ENCODE results near the gene SLC66A1. TPM values are rescaled to one million over a fixed set of nuclear protein-coding genes. Genes with fewer than 3 reads are reported as not detected.
"Not testable (repeated sequence)": the region's sequence is repeated elsewhere in the genome, so short reads cannot be mapped to it uniquely, and the experiment has no call there.

The SLC66A1 gene
- total RNA-seq, 1 experiment from 2014 or later = 29.5 TPM

GRCh38 chr1:19287436-19288185, 24.5 kb upstream of the SLC66A1 start:
- no peak for DNase-seq
- Histone ChIP-seq H3K27me3 (ENCODE audit: control insufficient read depth, insufficient read depth, low read length) (peaks cover 13% of the 10 kb centered on the region), H3K4me3 (ENCODE audit: insufficient read depth, low read depth, low read length) (no peak overlapping the region), H3K36me3 (replicated peaks; ENCODE audit: control insufficient read depth, insufficient read depth, low read length) (no peaks in the 10 kb centered on the region)

- Histone ChIP-seq H3K27me3 (ENCODE audit: control insufficient read depth, insufficient read depth, low read length) (peaks cover 13% of the 10 kb centered on the region), H3K4me3 (ENCODE audit: insufficient read depth, low read depth, low read length) (peak within 1 kb of the TSS; percentile 38)
- peak; percentile 90 for DNase-seq
- H3K36me3 ChIP-seq (replicated peaks; ENCODE audit: control insufficient read depth, insufficient read depth, low read length) = not testable (repeated sequence)
Measured at GRCh38 chr1:19288324-19289241, 23.5 kb upstream of the SLC66A1 start, which contains the start of gene AKR7A3. Gene AKR7A3 (minus strand): TSS chr1:19288770. CDS start chr1:19288709, 61 bp downstream.

GRCh38 chr1:19289244-19289643, 22.9 kb upstream of the SLC66A1 start:
- Histone ChIP-seq H3K27me3 (ENCODE audit: control insufficient read depth, insufficient read depth, low read length) (peaks cover 13% of the 10 kb centered on the region), H3K4me3 (ENCODE audit: insufficient read depth, low read depth, low read length) (peak overlapping the region; percentile 38; the same call in 1 of the 2 replicates), H3K36me3 (replicated peaks; ENCODE audit: control insufficient read depth, insufficient read depth, low read length) (no peaks in the 10 kb centered on the region)
- DNase-seq = no peak

- Histone ChIP-seq H3K4me3 (ENCODE audit: insufficient read depth, low read depth, low read length) (no peak overlapping the region), H3K27me3 (ENCODE audit: control insufficient read depth, insufficient read depth, low read length) (peaks cover 1% of the 10 kb centered on the region; the same call in 1 of the 2 replicates), H3K36me3 (replicated peaks; ENCODE audit: control insufficient read depth, insufficient read depth, low read length) (no peaks in the 10 kb centered on the region)
- DNase-seq = no peak
Measured at GRCh38 chr1:19294638-19295037, 17.5 kb upstream of the SLC66A1 start.

GRCh38 chr1:19300211-19300610, 11.9 kb upstream of the SLC66A1 start:
- no peaks in the 10 kb centered on the region for H3K27me3 ChIP-seq (ENCODE audit: control insufficient read depth, insufficient read depth, low read length)
- no peak overlapping the region for H3K4me3 ChIP-seq (ENCODE audit: insufficient read depth, low read depth, low read length)
- no peak for DNase-seq
- H3K36me3 ChIP-seq (replicated peaks; ENCODE audit: control insufficient read depth, insufficient read depth, low read length) = peaks cover 9% of the 10 kb centered on the region

- H3K36me3 ChIP-seq (replicated peaks; ENCODE audit: control insufficient read depth, insufficient read depth, low read length) = peaks cover 17% of the 10 kb centered on the region
- not testable (repeated sequence) for H3K27me3 ChIP-seq (ENCODE audit: control insufficient read depth, insufficient read depth, low read length); H3K4me3 ChIP-seq (ENCODE audit: insufficient read depth, low read depth, low read length); DNase-seq
Measured at GRCh38 chr1:19304081-19304480, 8.0 kb upstream of the SLC66A1 start.

GRCh38 chr1:19305880-19306279, 6.2 kb upstream of the SLC66A1 start:
- DNase-seq = peak; percentile 23
- Histone ChIP-seq H3K27me3 (ENCODE audit: control insufficient read depth, insufficient read depth, low read length) (no peaks in the 10 kb centered on the region; the same call in 1 of the 2 replicates), H3K4me3 (ENCODE audit: insufficient read depth, low read depth, low read length) (no peak overlapping the region), H3K36me3 (replicated peaks; ENCODE audit: control insufficient read depth, insufficient read depth, low read length) (peaks cover 17% of the 10 kb centered on the region)

- no peak for DNase-seq
- H3K27me3 ChIP-seq (ENCODE audit: control insufficient read depth, insufficient read depth, low read length) = peaks cover 3% of the 10 kb centered on the region; the same call in 1 of the 2 replicates
- H3K36me3 ChIP-seq (replicated peaks; ENCODE audit: control insufficient read depth, insufficient read depth, low read length) = peaks cover 17% of the 10 kb centered on the region
- H3K4me3 ChIP-seq (ENCODE audit: insufficient read depth, low read depth, low read length) = no peak overlapping the region
Measured at GRCh38 chr1:19306941-19307340, 5.2 kb upstream of the SLC66A1 start.

- DNase-seq = no peak
- H3K36me3 ChIP-seq (replicated peaks; ENCODE audit: control insufficient read depth, insufficient read depth, low read length) = peaks cover 17% of the 10 kb centered on the region
Measured at GRCh38 chr1:19307794-19308508, 4.2 kb upstream of the SLC66A1 start.

GRCh38 chr1:19308509-19308907, 3.6 kb upstream of the SLC66A1 start:
- Histone ChIP-seq H3K27me3 (ENCODE audit: control insufficient read depth, insufficient read depth, low read length) (peaks cover 3% of the 10 kb centered on the region; the same call in 1 of the 2 replicates), H3K4me3 (ENCODE audit: insufficient read depth, low read depth, low read length) (no peak overlapping the region), H3K36me3 (replicated peaks; ENCODE audit: control insufficient read depth, insufficient read depth, low read length) (peaks cover 13% of the 10 kb centered on the region)
- peak; percentile 19 for DNase-seq

More at GRCh38 chr1:19307794-19308508, 4.2 kb upstream of the SLC66A1 start:
- Histone ChIP-seq H3K27me3 (ENCODE audit: control insufficient read depth, insufficient read depth, low read length) (peaks cover 3% of the 10 kb centered on the region; the same call in 1 of the 2 replicates), H3K4me3 (ENCODE audit: insufficient read depth, low read depth, low read length) (no peak overlapping the region)

GRCh38 chr1:19309123-19309813, 2.9 kb upstream of the SLC66A1 start:
- peaks cover 7% of the 10 kb centered on the region for H3K36me3 ChIP-seq (replicated peaks; ENCODE audit: control insufficient read depth, insufficient read depth, low read length)
- H3K4me3 ChIP-seq (ENCODE audit: insufficient read depth, low read depth, low read length) = no peak overlapping the region
- H3K27me3 ChIP-seq (ENCODE audit: control insufficient read depth, insufficient read depth, low read length) = peaks cover 3% of the 10 kb centered on the region; the same call in 1 of the 2 replicates
- peak; percentile 15 for DNase-seq

- peak; percentile 6 for DNase-seq
- Histone ChIP-seq H3K36me3 (replicated peaks; ENCODE audit: control insufficient read depth, insufficient read depth, low read length) (peaks cover 7% of the 10 kb centered on the region), H3K27me3 (ENCODE audit: control insufficient read depth, insufficient read depth, low read length) (peaks cover 3% of the 10 kb centered on the region; the same call in 1 of the 2 replicates), H3K4me3 (ENCODE audit: insufficient read depth, low read depth, low read length) (no peak overlapping the region)
Measured at GRCh38 chr1:19310061-19310460, 2.1 kb upstream of the SLC66A1 start.

GRCh38 chr1:19310720-19311502, 1.2 kb upstream of the SLC66A1 start:
- H3K36me3 ChIP-seq (replicated peaks; ENCODE audit: control insufficient read depth, insufficient read depth, low read length) = peaks cover 7% of the 10 kb centered on the region
- DNase-seq = peak; percentile 42
- H3K27me3 ChIP-seq (ENCODE audit: control insufficient read depth, insufficient read depth, low read length) = peaks cover 3% of the 10 kb centered on the region; the same call in 1 of the 2 replicates

More at GRCh38 chr1:19310720-19311502, 1.2 kb upstream of the SLC66A1 start:
- peak overlapping the region; percentile 96 for H3K4me3 ChIP-seq (ENCODE audit: insufficient read depth, low read depth, low read length)
